Activated naive CD4-positive, alpha-beta T cell treated with anti-CD3 and anti-CD28 coated beads, Interleukin-2, amount 10 ng/mL, durations not matched to agents 5 hours and 36 hours (primary cell): ENCODE measurements around the gene CFTR. TPM values are rescaled to one million over a fixed set of nuclear protein-coding genes. Genes with fewer than 3 reads are reported as not detected.

Experiments
- total RNA-seq, 2 experiments: library from RNA; stranded (reverse); gene quantifications; one replicate each; pipeline ENCODE4 v1.2.3, GENCODE V29; 2021

Gene CFTR
- total RNA-seq, result not detected

GRCh38 chr7:117479225-117480054, at the start of gene CFTR:
TSS of gene CFTR (plus strand) at chr7:117480025. CDS start at chr7:117480095, 70 bp downstream.

Other genes starting within 250 kb of the CFTR start
- gene WNT2, start 157.0 kb upstream of the CFTR start, total RNA-seq, result not detected
- not detected for gene ASZ1, start 52.5 kb upstream of the CFTR start, total RNA-seq